HT-29 (cell line): Measurements from ENCODE around the gene CIRBP. TPM values are rescaled to one million over a fixed set of nuclear protein-coding genes. Genes with fewer than 3 reads are reported as not detected.

Experiments used
- DNase-seq: peaks from one replicate; pipeline ENCODE4 v3.0.0-alpha.2; 2015; ENCODE audit warnings: low spot score
- total RNA-seq: library from RNA; depleted of rRNA; stranded (reverse); fragments of >200 nt; shearing (Covaris generic); gene quantifications from 2 replicates; pipeline ENCODE4 v1.2.3, GENCODE V29; 2014; rRNA removed

CIRBP gene
- total RNA-seq: 72.3 and 72.7 TPM in 2 replicates

DNA sequence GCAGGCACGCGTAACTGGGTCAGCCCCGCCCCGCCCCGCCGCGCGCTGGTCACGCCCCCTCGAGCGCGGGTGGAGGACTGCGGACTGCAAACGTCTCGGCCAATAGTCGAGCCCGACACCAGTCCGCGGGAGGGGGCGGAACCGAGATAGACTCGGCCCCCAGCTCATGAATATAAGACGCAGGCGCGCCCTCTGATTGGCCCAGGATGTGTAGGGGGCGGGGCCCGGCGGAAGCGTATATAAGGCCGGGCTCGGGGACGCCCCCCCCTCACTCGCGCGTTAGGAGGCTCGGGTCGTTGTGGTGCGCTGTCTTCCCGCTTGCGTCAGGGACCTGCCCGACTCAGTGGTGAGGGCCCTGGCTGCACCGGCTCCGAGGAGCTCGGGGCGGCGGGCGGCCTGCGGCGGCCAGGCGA lies at the start of gene CIRBP:
Gene CIRBP (plus strand): TSS at position 268 of the 413 bp plus-strand sequence. CDS start 1,602 bp downstream, outside the sequence.
- peak; percentile 95 for DNase-seq

DNA sequence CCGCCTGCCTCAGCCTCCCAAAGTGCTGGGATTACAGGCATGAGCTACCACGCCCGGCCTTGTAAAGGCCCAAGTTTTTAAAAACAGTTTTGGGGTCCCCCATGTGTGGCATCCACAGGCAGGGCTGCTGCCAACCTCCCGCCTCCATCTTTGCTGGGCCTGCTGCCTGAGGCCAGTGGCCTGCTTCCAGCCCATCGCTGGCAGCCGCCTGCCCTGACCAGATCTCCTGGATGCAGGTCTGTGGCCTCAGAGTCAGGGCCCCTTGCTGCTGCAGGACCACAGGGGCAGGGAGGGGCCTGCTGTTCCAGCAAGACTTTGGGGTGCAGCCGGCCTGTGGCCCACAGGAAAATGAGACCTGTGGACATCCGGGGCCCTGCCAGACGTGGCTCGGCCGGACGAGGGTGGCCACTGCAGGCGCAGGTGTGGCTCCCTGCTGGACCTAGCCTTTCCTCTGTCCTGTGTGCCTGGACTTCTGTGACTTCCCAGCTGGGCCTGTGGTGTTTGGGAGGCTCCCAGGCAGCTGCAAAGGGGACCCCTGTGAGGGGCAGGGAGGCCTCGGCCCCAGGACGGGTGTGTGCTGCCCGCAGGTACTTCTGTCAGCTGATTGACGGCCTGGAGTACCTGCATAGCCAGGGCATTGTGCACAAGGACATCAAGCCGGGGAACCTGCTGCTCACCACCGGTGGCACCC lies 49.2 kb upstream of the CIRBP start:
- DNase-seq: no peak

- DNase-seq: no peak
Measured at GRCh38 chr19:1220477-1220930, 48.6 kb upstream of the CIRBP start.

- DNase-seq: peak; percentile 64
Measured at GRCh38 chr19:1220976-1221903, 47.9 kb upstream of the CIRBP start.

GRCh38 chr19:1221904-1222255 lies 47.3 kb upstream of the CIRBP start:
- no peak for DNase-seq

DNA sequence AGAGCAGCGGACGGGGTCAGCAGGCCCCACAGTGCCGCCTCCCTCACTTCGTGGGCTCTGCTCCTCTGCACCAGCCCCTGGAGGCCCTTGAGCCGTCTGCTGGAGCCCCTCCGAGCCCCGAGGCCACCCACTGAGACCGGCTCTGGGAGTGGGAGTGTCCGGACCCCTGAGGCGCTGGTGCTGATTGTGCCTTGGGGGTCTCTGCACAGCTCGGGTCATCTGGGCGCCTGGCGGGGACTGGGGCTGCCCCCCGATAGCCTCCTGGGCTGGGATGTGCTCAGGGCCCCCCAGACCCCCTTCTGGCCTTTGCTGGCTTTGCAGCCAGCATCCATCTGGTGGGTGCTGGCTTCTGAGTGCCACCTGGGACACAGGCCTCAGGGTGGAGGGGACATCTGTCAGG lies 46.7 kb upstream of the CIRBP start:
- DNase-seq: no peak

- DNase-seq: peak; percentile 26
Measured at GRCh38 chr19:1223018-1223855, 45.9 kb upstream of the CIRBP start.

DNA sequence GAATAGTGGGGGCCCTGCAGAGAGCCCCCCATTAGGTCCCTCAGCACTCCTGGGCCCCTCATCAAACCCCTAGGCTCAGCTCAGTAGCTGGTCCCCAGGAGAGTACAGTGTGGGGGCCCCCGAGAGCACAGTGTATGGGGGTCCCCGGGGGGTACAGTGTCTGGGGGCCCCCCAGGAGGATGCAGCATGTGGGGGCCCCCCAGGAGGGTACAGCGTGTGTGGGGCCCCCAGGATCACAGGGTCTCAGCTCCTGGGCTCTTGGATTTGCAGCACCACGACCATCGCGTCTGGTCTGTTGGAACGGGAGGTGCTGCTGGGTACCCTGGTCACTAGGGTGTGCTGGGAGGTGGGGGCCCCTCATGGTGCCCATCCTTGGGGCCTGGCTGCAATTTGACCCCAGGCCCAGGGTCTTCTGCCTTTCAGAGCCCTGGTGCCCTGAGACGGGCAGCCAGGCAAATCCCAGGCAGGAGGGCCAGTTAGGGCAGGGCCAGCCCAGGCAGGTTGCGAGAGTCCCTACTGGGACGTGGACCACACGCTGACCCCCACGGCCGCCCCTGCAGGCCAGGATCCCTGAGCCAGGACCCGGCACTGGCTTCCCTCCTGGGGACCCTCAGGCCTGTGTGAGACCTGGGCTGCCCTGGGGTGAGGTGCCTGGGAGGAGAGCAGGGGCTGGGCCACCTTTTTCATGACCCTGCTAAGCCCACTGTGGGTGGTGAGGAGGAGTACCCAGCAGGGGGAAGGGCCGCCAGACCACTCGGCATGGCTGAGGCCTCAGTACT lies 44.9 kb upstream of the CIRBP start:
- no peak for DNase-seq

- DNase-seq: no peak
Measured at GRCh38 chr19:1224847-1225246, 44.3 kb upstream of the CIRBP start.

- no peak for DNase-seq
Measured at GRCh38 chr19:1225440-1226226, 43.5 kb upstream of the CIRBP start.

- DNase-seq: no peak
Measured at GRCh38 chr19:1226227-1226518, 43.0 kb upstream of the CIRBP start.

DNA sequence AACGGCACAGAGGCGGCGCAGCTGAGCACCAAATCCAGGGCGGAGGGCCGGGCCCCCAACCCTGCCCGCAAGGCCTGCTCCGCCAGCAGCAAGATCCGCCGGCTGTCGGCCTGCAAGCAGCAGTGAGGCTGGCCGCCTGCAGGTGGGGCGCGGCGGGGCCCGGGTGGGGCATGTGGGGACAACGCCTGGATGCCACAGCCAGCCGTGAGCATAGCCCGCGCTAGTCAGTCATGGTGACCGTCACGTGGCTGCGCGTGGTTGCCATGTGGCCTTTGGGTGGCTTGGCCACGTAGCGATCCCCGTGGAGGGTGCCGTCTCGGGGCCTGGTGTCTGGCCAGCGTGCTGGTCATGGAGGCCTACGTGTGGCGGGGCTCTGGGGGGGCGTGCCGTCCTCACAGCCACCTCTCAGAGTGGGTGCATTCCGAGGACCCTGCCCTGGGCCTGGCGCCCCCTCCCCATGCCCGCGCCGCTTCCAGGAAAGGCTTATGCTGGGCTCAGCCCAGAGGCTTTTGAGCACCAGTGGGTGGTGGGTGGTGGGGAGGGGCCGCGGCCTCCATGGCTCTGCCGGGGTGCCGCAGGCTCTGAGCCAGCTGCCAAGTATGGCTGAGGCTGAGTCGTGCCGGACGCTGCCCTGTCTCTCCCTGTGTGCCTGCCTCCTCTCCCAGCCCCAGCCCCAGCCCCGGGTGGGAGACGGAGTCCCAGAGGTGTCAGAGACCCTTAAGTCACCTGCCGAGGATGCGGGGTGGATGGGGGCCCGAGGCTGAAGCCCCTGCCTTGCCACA lies 42.4 kb upstream of the CIRBP start:
- no peak for DNase-seq

GRCh38 chr19:1227304-1228054 lies 41.7 kb upstream of the CIRBP start:
- DNase-seq: peak; percentile 77

GRCh38 chr19:1228161-1228957 lies 40.8 kb upstream of the CIRBP start:
- DNase-seq: no peak

- DNase-seq: no peak
Measured at GRCh38 chr19:1229056-1229923, 39.8 kb upstream of the CIRBP start.

GRCh38 chr19:1229924-1230782 lies 39.0 kb upstream of the CIRBP start:
- no peak for DNase-seq
